Activated B cell treated with CpG ODN at 0.5 μM for 24 hours (primary cell): ENCODE data around the gene MORN1. TPM values are rescaled to one million over a fixed set of nuclear protein-coding genes. Genes with fewer than 3 reads are reported as not detected.
A peak's percentile ranks its signal among the peaks of the same experiment; 100 is the strongest.

Experiments used
- ATAC-seq: fragments of 200-7000 bp; cut with Tn5 transposase; one replicate; pipeline ENCODE4 v1.10.0; 2021; ENCODE audit warnings: low read depth, mild to moderate bottlenecking, moderate library complexity
- CTCF ChIA-PET: fragments of 350-600 bp; sonication (Branson Sonifier 250); formaldehyde crosslinking; loops from one replicate; lab custom pipeline; 2021; ENCODE audit warnings: antibody characterized with exemption; lab: Charles Lee
- POLR2A ChIA-PET: fragments of 350-600 bp; sonication (Branson Sonifier 250); formaldehyde crosslinking; loops from one replicate; lab custom pipeline; 2021; ENCODE audit warnings: antibody characterized with exemption; lab: Charles Lee
- DNase-seq: peaks from one replicate; pipeline ENCODE4 v3.0.0; 2022
- H3K27ac Mint-ChIP-seq: one replicate; pipeline ENCODE4 v1.8.0; 2020; ENCODE audit warnings: mixed read lengths
- H3K27me3 Mint-ChIP-seq: one replicate; pipeline ENCODE4 v1.8.0; 2021; ENCODE audit warnings: mixed read lengths
- H3K36me3 Mint-ChIP-seq: one replicate; pipeline ENCODE4 v1.8.0; 2021; ENCODE audit warnings: low read depth, mixed read lengths
- H3K4me1 Mint-ChIP-seq: one replicate; pipeline ENCODE4 v1.8.0; 2021; ENCODE audit warnings: mixed read lengths
- H3K4me3 Mint-ChIP-seq: one replicate; pipeline ENCODE4 v1.8.0; 2020; ENCODE audit warnings: mild to moderate bottlenecking, mixed read lengths
- H3K9me3 Mint-ChIP-seq: one replicate; pipeline ENCODE4 v1.8.0; 2020; ENCODE audit warnings: mixed read lengths
- CTCF ChIP-seq: fragments of 200-600 bp; IDR thresholded peaks from one replicate; pipeline ENCODE4 v1.8.0; 2022; ENCODE audit warnings: antibody characterized with exemption, mild to moderate bottlenecking
- intact Hi-C: fragments of 100-400 bp; cut with micrococcal nuclease; formaldehyde crosslinking; loops from one replicate; pipeline ENCODE4 v1.15.1; 2024
- total RNA-seq: library from RNA; stranded (reverse); gene quantifications from 2 replicates; pipeline ENCODE4 v1.2.3, GENCODE V29; 2022

MORN1 gene
- total RNA-seq, 1 donor from 2014 or later = 17.8 TPM

DNA sequence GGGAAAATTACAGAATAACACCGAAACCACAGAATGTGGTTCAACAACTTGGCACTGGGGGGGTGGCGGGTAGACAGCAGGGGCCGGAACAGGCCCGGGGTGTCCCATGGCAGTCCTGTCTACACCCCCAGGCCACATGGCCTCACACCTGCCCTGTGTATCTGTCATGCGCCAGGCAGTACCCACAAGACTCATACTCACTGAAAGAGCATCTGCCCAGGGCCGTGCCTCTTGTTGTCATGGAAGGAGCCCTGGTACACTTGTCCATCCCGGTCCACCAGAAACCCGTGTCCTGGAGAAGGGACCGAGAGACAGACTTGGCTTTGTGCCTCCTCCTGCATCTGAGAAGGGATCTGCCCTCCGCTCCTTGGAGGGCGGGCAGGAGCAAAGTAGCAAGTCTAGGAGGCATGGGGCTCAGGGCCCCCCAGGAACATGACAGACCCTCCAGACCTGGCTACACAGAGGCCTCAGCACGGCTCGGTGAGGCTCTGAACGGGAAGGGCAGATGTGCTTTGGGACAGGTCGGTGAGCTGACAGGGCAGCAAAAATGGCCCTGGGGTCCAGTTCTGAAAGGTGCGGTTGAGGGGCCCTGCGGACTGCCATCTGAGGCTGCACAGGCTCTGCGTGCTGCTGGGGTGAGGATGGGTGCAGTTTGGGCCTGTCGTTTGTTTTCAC is 5.6 kb downstream of the MORN1 start:
- Mint-ChIP-seq H3K27me3 (no peaks in the 10 kb centered on the region), H3K4me3 (no peak overlapping the region), H3K27ac (peak overlapping the region; percentile 24)

DNA sequence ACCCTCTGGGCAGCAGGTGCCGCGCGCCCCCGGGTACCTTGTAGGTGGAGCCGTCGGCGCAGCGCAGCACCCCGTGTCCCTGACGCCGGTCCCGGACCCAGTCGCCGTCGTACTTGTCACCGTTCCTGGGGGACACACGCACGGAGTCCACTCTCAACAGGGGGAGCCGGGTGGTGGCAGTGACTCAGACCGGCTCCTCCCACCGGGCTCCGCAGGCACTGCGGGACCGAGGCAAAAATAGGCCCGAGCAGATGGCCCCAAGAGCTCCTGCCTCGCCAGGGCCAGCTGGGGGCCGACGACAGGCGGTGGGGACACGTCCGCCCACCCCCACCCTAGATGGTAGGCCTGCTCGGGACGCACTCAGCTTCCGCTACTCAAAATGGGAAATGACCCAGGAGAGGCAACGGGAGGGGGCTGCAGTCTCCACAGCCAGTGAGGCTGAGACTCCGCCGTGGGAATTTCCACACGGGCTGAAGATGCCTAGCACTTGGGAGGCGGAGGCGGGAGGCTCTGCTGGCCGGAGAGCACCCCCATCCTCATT is 6.3 kb downstream of the MORN1 start:
- POLR2A ChIA-PET = interaction anchor here (1.0 kb wide), 1 partner anchor 157 kb away, joined by 4 read pairs; the partner anchor contains the start of gene SKI
- TF ChIP-seq CTCF = no peak
- H3K4me3 Mint-ChIP-seq = no peak overlapping the region
- H3K27me3 Mint-ChIP-seq = no peaks in the 10 kb centered on the region
- H3K4me1 Mint-ChIP-seq = peaks cover 30% of the 10 kb centered on the region
- ATAC-seq (no peak), DNase-seq (no peak)
- intact Hi-C loops = loop anchor here (5.0 kb wide), 1 partner anchor 338 kb away; no protein-coding TSS in a partner anchor
- H3K9me3 Mint-ChIP-seq = no peaks in the 10 kb centered on the region
- peaks cover 4% of the 10 kb centered on the region for H3K36me3 Mint-ChIP-seq
- H3K27ac Mint-ChIP-seq = no peak overlapping the region
- CTCF ChIA-PET = interaction anchor here (7.2 kb wide), 1 partner anchor 187 kb away, joined by 185 read pairs; the partner anchor contains the start of gene FAAP20

More for the DNA sequence above, 5.6 kb downstream of the MORN1 start:
- TF ChIP-seq CTCF = no peak
- Mint-ChIP-seq H3K4me1 (peaks cover 33% of the 10 kb centered on the region), H3K9me3 (no peaks in the 10 kb centered on the region), H3K36me3 (peaks cover 4% of the 10 kb centered on the region)
- no peak for DNase-seq
- intact Hi-C loops = no loop called here
- POLR2A ChIA-PET = no interaction called here
- CTCF ChIA-PET = interaction anchor here (0.6 to 7.2 kb wide), 2 partner anchors 188 to 191 kb away, joined by 3 to 185 read pairs; partner anchors contain the start of gene FAAP20
- no peak for ATAC-seq

- Mint-ChIP-seq H3K4me1 (peaks cover 34% of the 10 kb centered on the region), H3K4me3 (no peak overlapping the region), H3K9me3 (no peaks in the 10 kb centered on the region), H3K27me3 (no peaks in the 10 kb centered on the region), H3K36me3 (peaks cover 4% of the 10 kb centered on the region), H3K27ac (peak overlapping the region; percentile 1)
- no peak for TF ChIP-seq CTCF
- ChIA-PET CTCF (interaction anchor here (7.2 kb wide), 1 partner anchor 186 kb away, joined by 185 read pairs; the partner anchor contains the start of gene FAAP20), POLR2A (interaction anchor here (1.0 to 1.2 kb wide), 2 partner anchors 156 to 189 kb away, joined by 3 to 4 read pairs; partner anchors contain the start of genes FAAP20 and SKI)
- intact Hi-C loops = loop anchor here (5.0 kb wide), 1 partner anchor 337 kb away; no protein-coding TSS in a partner anchor
- DNase-seq (no peak), ATAC-seq (no peak)
Observed at GRCh38 chr1:2384130-2384860, 7.1 kb downstream of the MORN1 start.

GRCh38 chr1:2383576-2383975 is 7.8 kb downstream of the MORN1 start:
- H3K27ac Mint-ChIP-seq = no peak overlapping the region
- intact Hi-C loops = loop anchor here (5.0 kb wide), 1 partner anchor 336 kb away; no protein-coding TSS in a partner anchor
- ATAC-seq = no peak
- H3K9me3 Mint-ChIP-seq = no peaks in the 10 kb centered on the region
- no peak for DNase-seq
- peaks cover 4% of the 10 kb centered on the region for H3K36me3 Mint-ChIP-seq
- ChIA-PET CTCF (interaction anchor here (7.2 kb wide), 1 partner anchor 185 kb away, joined by 185 read pairs; the partner anchor contains the start of gene FAAP20), POLR2A (interaction anchor here (1.2 kb wide), 1 partner anchor 188 kb away, joined by 3 read pairs; the partner anchor contains the start of gene FAAP20)
- no peak for TF ChIP-seq CTCF
- no peaks in the 10 kb centered on the region for H3K27me3 Mint-ChIP-seq
- peaks cover 38% of the 10 kb centered on the region for H3K4me1 Mint-ChIP-seq
- no peak overlapping the region for H3K4me3 Mint-ChIP-seq
